ENCODE measurements around the gene CA11.
"Not testable (repeated sequence)": the region's sequence is repeated elsewhere in the genome, so short reads cannot be mapped to it uniquely, and the experiment has no call there.

The CA11 gene

DNA sequence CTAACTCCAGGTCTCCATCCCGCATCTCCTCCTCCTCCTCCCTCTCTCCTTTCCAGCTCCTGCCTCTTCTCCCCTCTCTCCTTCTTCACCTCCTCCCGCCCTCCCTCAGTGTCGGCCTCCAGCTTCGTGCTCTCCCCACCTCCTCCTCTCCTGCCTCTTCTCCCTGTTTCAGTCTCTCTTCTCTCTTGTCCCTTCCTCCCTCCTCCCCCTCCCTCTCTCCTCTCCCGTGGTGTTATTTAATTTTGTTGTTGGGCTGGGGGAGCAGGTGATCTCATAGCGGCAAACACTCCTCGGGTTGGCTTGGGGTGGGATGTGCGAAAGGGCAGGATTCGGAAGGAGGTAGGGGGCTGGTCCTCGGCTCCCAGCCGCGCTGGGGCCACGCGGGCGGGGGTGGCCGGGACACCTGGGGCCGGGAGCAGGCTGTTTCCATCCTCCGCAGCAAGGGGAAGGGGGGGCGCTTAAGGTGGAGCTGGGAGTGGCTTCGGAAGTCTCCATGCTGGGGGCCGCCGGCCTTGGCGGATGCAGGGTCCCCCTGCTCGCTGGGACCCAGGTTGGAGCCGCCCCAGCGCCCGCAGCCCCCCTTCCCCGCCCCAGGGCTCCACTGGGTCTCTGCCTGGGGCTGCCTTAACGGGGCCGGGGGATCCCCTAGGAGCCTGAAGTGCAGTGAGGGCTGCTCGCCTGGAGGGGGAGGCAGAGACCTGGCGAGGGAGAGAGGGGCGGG, at the start of gene CA11:
Gene CA11 (minus strand): TSS at position 187 of the 721 bp plus-strand sequence. CDS start 555 bp downstream, outside the sequence.
- DNase-seq = peak; percentile 92

DNA sequence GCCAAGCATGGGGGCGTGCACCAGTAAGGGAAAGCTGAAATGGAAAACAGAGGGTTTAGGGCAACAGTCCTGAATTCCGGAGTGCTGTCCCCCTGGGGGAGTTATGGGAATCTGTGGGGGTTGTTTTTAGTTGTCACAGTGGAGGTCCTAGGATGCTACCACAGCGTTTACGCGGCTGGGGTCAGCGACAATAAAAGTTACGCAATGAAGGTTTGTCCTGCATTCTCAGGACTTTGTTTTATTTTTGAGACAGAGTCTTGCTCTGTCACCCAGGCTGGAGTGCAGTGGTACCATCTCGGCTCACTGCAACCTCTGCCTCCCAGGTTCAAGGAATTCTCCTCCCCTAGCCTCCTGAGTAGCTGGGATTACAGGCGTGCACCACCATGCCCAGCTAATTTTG, 47.6 kb upstream of the CA11 start:
- not testable (repeated sequence) for DNase-seq

DNA sequence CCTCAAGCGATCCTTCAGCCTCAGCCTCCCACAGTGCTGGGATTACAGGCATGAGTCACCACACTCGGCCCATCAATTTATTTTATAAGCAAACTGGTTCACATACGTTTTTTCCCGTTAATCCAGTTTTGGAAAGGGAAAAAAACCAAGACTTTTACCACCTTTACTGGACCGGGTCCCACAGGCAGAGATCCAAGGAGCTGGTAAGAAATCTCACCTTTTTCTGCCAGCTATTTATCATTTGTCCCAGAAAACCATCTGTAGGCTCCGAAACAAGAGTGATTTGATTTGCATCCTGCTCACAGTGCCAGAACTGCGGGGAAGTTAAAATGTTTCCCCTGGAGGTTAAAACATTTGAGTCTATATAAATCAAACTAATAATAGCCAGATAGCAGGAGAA, 43.5 kb upstream of the CA11 start:
- no peak for DNase-seq

DNA sequence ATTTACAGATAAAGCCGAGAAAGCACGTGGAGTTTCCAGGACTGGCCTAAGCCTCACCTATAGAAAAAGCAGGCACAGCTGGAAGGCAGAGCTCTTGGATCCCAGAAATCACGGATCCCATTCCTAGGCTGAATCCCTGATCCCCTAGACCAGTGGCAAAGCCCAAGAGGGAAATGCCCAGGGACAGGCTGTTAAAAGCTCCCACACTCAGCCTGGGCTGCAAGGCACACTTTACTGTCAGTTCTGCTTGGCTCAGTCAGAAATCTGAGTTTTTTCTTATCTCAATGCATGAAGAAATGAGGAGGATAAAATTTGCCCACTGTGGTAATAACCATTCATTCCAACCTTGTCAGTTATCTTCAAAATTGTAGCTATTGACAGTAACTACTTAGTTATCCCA, 41.8 kb upstream of the CA11 start:
- DNase-seq = no peak

DNA sequence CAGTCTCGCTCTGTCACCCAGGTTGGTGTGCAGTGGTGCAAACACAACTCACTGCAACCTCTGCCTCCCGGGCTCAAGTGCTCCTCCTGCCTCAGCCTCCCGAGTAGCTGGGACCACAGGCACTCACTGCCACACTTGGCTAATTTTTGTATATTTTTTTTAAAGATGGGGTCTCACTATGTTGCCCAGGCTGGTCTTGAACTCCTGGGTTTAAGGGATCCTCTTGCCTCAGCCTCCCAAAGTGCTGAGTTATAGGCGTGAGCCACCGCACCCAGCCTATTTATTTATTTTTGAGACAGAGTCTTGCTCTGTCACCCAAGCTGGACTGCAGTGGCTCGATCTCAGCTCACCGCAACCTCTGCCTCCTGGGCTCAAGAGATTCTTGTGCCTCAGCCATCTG, 40.6 kb upstream of the CA11 start:
- not testable (repeated sequence) for DNase-seq

DNA sequence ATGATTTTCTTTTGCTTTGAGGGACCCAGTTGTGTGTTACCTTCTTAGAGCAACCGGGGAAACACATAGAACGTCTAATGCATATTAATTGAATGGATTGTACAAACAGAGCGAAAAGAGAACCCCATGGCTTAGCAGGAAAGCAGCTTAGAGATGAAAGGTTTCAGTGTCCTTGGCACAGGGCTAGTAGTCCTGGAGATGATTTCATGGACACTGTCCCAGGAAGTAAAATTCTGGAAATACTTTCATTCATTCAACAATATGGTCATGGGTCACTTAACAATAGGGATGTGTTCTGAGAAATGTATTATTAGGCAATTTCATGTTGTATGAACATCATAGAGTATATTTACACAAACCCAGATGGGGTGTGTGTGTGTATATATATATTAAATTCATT, 40.1 kb upstream of the CA11 start:
- no peak for DNase-seq

DNA sequence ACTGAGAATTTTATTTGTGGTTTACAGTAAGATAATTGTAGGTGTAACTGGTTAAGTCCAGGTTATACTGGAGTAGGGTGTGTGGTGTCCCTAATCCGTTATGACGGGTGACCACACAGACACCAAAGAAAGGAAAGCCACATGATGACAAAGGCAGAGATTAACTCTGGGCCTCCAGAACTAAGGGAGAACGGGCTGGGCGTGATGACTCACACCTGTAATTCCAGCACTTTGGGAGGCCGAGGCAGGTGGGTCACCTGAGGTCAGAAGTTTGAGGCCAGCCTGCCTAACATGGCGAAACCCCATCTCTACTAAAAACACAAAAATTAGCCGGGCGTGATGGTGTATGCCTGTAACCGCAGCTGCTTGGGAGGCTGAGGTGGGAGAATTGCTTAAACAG, 39.6 kb upstream of the CA11 start:
- DNase-seq = no peak

DNA sequence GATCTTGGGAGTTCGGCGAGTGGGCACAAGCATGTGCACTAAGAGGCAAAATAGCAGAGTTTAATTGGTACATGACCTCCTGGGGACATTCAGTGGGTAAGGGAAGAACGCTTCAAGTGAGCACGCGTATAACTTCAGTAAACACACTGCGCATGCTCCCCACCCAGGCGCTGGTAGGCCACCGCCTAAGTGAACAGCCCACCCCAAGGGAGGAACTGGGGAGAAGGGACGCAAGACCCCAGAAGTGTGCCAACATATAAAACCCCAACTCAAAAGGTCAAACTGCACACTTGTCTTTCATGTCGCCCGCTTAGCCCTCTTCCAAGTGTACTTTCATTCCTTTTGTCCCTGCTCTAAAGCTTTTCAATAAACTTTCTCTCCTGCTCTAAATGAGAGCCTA, 37.4 kb upstream of the CA11 start:
- DNase-seq = peak; percentile 22

DNA sequence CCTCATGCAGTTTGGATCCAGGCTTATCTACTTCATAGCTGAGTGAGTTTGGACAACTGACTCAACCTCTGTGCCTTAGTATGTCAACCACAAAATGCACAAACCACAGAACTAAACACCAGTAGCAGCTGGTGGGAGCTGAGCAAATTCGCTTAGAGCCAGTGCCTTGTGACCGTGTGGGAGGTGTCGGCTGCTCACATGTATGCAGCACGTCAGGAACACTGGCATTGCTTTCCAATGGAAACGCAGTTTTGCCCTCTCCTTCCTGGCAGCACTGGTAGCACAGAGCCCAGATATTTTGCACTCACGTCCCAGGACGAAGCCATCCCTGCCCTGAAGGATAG, 35.1 kb upstream of the CA11 start:
- DNase-seq = no peak

DNA sequence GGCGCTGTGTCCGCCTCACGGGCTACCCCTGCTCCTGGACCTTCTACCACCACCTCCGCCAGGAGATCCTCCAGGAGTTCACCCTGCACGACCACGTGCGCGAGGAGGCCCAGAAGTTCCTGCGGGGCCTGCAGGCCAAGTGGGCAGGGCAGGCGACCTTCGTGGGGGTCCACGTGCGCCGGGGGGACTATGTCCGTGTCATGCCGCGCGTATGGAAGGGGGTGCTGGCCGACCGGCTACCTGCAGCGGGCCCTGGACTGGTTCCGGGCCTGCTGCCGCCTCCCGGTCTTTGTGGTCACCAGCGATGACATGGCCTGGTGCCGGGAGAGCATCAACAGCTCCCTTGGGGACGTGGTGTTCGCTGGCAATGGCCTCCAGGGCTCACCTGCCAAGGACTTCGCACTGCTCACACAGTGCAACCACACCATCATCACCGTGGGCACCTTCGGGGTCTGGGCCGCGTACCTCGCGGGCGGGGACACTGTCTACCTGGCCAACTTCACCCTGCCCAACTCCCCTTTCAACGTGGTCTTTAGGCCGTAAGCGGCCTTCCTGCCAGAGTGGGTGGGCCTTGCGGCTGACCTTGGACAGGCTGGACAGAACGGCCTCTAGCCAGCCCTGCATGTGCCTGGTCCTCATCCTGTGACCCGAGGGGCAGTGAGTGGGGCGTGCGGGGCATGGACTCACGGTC, 34.6 kb upstream of the CA11 start:
- no peak for DNase-seq

DNA sequence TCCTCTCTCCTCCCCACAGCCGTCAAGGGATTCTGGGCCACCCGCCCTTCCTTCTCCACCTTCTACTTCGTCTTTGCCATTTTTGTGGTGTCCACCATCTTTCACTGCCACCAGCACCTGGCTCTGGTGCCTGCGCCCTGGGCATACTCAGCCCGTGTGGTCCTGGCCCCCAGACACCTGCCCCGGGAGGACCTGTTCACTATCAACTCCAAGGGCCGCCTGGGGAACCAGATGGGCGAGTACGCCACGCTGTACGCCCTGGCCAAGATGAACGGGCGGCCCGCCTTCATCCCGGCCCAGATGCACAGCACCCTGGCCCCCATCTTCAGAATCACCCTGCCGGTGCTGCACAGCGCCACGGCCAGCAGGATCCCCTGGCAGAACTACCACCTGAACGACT, 34.0 kb upstream of the CA11 start:
- not testable (repeated sequence) for DNase-seq

DNA sequence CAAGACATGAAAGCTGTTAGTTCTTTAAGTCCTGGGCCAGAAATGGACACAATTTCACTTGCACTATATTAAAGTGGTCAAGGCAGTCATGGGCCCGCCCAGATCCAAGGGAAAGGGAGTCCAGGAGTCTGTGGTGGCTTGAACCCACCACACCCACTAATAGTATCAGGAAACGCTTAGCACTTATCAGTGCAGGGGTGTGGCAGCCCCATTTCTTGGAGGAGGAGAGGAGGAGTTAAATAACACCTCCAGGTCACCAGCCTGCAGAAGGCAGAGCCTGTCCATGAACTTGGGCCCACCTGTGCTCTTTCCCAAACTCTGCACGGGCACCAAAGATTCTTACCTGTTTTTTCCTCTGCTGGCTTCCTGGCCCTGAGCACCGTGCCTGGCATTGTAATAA, 32.2 kb upstream of the CA11 start:
- DNase-seq = no peak

DNA sequence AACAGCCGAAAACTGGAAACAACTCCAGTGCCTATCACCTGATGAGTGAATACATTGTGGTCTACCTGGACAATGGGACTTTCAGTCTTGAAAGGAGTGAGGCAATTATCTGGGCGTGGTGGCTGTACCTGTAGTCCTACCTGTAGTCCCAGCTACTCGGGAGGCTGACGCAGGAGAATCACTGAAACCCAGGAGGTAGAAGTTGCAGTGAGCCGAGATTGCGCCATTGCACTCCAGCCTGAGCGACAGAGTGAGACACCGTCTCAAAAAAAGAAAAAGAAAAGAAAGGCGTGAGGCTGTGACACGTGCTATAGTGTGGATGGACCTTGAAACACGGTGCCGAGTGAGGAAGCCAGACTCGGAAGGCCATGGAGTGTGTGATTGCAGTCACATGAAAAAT, 30.9 kb upstream of the CA11 start:
- DNase-seq = no peak

DNA sequence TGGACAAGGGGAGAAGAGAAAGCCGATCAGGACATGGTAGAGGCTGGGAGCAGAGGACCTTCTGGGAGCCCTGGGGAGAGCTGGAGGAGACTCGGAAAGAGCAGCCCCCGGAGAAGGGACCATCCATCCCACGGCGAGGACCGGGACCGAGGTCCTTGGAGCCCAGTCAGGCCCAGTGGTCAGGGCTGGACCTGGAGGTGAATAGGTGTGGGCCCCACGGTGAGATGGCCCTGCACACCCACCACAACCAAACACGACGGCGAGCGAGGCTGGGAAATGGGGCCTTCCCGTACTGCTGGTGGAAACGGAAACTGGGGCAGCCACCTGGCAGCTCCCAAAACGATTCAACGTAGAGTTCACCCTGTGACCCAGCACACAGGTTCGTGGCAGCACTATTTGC, 30.5 kb upstream of the CA11 start:
- DNase-seq = no peak

DNA sequence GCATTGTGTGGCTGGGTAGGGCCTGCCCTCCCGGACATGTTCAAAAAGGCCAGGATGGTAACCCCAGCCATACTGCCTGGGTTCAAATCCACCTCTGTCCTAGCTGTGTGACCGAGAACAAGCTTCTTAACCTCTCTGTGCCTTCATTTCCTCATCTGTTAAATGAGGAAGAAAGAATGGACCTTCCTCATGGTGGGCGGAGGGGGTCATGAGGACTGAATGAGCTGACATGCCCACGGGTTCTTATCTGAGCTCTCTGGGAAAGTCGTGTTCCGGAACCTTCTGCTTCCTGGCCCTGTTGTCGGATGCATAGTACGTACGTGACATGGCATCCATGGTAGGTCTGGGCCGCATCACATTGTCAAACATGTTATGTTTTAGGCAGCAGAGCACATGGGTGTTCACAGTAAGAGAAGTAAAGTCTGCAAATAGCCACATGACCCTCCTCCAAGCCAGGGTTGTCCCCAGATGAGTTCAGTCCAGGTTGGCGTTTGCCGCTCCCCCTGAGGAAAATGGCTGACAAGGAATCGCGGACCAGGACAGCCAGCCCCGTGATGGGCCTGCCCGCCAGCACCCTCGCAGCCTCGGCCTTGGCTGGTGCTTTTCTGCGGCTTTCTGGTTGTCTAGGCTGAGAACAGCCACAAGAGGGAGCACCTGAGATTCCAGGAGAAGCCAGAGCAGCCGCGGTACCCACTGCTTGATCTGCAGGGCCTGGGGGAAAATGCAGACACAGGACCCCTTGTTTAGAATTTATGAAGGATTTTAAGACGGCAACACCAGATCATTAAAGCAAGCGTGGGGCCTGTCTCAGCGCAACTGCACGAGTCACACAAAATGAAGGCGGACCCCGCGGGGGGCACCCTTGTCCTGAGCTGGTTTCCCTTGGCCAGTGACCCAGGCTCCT, 29.2 kb upstream of the CA11 start:
- peak; percentile 74 for DNase-seq

DNA sequence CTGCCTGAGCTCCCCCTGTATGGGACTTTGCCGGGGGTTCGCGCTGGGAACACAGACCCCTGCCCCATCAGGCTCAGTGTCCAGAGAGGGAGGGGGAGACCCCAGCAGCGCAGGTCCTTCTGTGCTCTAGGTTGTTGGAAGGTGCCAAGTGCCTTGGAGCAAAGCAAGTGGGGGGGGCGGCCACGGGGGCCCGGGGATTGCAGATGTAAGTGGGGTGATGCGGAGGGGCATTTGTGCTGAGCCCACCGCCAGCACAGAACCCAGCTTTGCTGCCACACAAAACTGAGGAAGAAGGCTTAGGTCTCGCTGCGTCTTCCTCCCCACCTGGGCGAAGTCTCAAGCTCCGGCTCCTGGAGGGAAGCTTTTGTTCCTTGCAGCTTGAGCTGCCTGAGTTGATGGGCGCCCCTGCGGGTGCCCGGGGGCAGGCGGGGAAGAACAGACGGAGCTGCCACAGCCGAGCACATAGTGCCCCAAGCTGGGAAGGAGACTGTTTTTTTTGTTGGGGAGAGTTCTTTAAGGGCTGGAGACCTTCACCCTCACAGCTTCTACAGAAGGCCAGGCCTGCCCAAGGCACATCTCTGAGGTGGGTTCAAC, 28.3 kb upstream of the CA11 start:
- DNase-seq = no peak

DNA sequence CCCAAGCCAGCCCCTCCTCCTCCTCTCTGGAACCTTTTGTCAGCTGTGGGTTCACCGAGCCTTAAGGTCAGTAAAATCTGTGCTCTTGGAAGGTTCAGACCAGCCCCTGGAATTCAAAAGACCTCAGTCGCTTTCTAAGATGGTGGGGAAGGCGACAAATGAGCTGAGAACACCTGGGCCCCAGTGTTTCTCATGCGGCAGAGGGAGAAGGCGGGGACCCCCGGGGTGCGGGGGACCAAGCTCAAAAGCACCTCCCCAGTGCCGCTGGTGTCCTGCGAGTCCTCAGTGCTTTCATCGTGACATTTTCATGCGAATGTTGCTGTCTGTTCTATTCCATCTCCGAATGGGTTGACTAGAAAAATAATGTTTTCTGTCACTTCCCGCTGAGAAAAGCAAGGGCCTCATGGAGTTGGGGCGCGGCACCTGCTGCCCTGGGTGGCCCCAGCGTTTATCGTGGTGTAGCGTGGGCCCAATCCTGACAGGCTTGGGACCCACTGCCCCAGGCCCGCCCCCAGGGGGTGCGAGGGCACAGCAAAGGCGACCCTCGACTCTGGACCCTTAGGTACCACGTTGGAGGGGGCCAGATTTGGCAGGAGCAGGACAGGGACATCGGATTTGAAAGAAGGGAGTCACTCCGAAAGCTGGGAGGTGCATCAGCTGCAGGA, 27.6 kb upstream of the CA11 start:
- DNase-seq = no peak

DNA sequence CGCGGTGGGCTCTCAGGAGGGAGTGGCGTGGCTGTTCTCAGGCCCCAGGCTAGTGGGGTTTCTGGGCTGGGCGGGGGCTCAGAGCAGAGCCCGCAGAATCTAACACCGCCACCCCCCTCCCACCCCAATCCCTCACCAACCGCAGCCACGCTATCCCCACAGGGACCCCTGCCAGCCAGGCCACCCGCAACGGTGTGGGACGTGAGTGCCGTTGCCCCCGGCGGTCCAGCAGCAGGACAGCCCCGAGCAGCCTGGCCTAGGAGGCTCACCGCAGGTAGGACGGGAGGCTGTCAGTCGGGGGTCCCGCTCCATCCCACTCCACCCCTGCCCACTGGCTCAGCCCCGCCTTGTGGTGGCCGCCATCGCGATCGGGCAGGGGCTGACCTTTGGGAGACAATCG, 27.0 kb upstream of the CA11 start, which contains the start of gene NTN5:
Gene NTN5 (minus strand): TSS at position 24 of the 400 bp plus-strand sequence. CDS start 2,031 bp downstream, outside the sequence.
- no peak for DNase-seq

DNA sequence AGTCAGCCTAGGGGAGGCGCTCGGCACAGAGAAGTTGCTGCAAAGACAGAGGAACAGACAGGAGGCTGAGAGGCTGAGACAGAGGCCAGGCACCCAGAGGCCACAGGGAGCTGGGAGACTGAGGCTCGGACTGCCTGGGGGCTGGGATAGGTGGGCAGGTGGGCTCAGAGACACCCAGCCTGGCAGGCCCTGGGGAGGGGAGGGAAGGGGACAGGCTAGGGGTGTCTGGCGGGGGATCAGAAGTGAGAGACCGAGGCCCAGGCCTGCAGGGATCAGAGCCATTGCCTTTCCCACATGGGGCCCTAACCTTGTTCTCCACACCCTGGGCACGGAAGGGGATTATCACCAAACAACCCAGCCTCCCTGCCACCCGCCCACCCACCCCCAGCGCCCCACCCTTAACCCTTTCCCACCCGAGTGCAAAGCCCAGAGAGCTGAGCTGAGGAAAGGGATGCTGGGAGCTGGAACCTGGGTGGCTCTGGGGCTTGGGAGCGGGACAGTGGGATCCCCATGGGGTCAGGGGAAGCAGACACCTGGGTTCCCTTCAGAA, 25.5 kb upstream of the CA11 start:
- DNase-seq = no peak

DNA sequence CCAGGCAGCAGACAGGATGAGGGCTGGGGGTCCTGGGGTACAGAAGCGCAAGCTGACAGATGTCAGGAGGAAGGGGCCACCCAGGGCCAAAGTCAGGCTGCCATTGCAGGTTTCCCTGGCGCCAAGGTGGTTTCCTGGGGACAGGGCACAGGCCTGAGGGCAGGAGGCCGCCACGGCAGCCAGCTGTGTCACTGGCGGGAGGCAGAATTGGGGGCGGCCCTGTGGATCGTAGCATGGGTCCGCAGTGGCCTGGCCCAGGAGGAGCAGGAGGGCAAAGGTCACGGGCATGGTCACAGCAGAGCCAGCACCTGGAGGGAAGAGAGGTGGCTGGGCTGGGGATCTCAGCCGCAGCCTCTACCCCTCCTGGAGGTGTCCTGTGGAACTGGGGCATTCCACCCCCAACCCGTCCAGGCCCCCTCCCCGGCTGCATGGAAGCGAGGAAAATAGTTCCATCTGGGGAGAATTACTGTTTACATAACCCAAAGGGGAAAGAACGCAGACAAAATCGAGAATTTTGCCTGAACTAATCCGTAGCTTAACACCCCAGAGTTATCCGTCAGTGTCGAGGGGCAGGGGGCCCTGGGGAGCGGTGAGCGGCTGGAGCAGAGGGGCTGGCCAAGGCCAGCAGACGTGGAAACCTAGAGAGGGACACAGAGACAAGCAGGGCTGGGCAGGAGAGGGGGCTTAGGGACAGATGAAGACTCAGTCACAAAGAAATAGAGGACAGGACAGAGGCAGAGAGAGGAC, 24.9 kb upstream of the CA11 start:
- DNase-seq = no peak

DNA sequence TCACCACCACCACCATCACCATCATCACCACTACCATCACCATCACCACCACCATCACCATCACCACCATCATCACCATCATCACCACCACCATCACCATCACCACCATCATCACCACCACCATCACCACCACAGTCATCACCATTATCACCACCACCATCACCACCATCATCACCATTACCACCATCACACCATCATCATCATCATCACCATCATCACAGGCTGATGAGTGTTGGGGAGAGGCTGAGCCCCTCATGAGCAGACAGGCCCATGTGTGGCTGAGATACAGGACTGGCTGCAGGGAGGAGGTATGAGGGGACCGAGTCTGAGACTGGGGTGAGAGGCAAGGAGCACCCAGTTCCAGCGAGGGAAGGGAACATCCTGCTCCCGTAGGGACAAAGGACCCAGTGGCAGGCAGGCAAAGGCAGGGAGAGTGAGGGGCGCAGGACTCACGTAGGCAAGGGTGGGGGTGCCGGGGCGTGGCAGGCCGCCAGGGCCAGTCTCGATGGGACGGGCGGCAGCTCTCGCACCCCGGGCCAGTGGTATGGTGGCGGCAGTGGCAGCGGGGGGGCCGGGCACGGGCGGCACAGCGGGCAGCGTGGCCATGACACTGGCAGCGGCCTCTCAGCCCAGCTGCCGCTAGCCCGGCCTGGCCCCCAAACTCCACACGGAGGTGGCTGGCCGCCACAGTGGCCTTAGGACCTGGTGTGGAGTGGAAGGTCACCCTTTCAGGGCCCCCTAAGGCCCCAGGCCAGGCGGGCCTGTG, 24.1 kb upstream of the CA11 start:
- DNase-seq = no peak
